ENCODE measurements around the gene RNF157. TPM values are rescaled to one million over a fixed set of nuclear protein-coding genes. Genes with fewer than 3 reads are reported as not detected.

RNF157 gene
- total RNA-seq, 1 experiment from 2014 or later = 3.0 TPM

DNA sequence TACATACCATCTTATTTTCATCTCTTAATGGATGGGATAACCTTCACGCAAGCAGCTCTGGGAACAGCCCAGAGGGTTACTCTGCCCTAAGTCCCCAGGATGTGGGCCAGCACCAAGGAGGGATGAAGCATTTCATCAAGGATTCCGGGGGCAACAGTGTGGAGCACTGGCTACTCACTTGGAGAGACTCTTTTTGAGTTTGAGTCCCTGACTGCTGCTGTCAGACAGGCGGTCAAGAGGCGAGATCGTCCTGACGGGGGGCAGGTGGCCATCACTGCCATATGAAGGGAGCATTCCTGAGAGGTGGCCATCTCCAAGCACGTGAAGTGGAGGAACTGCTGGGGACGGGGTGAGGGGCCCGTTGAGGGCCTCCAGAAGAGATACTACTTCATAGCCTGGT is 81.1 kb downstream of the RNF157 start:
- DNase-seq (ENCODE audit: low read depth) = no peak

DNA sequence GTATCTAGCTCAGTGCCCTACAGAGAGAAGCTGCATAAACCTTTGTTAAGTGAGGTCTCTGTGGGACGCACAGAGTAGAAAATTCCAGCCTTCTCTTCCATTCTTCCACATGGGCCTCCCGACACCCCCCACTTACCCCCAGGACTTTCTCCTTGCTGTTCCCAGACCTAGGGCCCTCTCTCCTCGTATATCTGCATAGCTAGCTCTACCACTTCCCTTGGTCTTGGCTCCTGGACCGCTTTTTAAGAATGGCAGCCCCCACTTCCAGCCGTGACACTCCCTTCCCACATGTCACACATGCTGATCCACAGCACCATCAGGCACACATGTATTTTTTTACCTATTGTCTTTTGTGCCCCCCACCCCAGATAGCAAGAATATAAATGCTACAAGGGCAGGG is 82.5 kb downstream of the RNF157 start:
- no peak for DNase-seq (ENCODE audit: low read depth)

DNA sequence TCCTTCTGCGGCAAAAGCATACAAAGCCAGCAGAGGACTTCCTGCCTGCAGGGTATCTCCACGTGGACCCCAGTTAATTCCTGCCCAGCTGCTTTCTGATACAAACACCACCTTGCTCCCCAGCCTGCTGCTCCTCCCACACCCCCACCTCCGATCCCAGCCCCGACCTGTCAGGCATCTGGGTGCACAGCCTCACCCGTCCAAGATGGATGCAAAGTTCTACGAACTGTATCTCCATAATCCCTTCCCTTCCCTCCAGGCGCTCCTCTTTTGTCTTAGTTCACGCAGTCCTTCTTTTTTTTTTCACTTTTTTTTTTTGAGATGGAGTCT is 83.7 kb downstream of the RNF157 start:
- no peak for DNase-seq (ENCODE audit: low read depth)

DNA sequence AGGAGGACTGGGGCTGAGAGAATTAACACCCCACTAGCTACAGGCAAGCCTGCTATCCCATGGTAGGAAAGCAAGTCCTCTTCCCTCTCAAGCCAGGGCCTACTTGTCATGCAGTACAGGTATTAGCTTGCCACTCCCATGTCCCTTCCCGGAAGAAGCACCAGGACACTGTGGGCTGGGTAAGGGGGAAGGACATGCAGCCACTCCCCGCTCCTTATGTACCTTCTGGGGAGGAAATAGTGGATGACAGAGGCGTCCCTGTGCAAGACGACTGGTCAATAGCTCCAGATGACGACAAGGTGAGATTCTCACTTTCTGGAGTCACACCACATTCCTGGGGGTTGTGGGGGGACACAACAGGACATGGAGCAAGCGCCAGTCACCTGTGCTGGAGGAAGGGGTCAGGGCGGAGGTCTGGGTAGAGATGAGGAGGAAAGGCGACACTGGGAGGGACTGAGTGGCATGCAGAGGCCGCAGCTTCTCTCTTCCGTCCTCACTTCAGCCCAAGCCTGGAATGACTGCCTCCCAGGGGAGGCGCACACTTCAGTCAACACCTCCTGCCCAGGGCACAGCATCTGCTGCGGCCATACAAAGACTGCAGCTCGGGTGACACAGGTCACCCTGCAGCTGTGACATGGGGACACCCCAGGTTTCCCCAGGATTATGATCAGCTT is 84.2 kb downstream of the RNF157 start:
- no peak for DNase-seq (ENCODE audit: low read depth)

DNA sequence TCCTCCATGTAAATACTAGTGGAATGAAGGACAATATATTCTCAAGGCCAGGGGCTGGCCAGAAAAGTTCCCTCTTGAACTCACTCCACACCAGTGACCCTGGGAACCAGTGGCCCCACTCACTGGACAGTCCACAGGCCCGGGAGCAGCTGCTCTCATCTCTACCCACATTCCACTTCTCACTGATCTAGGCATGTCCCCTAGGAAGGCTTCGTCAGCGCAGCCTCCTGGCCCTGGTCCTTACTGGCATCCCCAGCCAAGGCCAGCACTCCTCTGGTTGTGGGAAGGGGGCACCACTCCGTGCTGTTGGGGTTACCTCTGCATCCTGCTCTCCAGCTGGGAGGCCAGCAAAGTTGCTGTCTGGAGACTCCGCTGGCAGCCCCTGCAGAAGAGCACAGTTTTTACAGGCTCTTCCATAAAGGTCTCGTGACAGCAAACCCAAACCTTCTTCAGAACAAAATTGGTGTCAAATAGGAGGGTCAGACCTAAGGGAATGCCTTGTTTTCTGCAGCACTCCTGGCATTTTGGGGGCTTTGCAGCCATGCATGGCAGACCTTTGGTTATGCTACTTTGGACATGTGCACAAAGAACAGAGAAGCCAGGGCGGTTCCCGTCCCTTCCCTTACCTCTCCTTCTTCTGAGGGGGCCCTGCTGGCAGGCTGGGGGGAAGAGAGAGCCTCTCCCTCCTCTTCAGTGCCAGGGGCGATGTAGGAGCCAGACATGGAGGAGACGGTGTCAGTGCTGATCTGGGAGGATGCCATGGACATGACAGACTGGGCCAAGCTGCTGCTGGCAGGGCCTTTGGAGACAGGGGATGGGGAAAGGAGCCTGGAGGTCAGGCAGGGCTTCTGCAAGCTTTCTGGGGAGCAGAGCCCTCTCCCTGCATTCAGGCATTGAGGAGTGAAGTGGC is 85.1 kb downstream of the RNF157 start:
- DNase-seq (ENCODE audit: low read depth) = no peak

DNA sequence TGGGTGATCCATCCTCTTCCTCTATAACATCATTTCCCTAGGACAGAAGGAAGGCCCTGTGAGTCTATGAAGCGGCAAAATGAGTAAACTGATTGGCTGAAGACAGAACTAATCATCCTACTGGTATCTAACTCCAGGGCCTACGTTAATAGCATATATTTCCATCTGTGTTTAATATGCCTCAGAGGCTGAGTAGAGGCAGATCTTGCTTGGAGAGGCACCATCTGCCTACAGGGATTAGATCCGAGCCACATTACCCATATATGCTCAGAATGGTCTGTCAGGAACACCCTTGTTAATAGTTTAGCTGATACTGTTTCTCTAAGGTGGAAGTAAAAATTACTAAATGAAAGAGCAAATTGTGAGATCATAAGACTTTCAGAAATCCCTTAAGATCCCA is 86.0 kb downstream of the RNF157 start:
- DNase-seq (ENCODE audit: low read depth) = no peak

DNA sequence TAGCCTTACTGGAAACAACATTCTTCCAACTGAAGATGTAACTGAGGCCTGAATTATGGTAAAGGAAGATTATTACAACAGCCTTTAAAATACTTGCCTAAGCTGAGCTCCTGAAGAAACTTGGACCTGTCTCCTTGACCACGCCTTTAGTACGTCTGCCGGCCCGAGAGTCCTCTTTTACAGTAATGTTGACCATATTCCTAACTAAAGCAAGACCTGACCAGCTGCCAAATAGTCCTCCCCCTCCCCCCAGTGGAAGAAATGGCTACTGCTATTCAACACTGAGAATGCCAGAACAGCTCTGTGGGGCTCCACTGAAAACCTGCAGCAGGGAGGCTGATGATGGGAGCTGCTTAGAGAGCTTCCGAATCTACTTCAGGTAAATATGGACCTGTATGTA is 86.7 kb downstream of the RNF157 start:
- no peak for DNase-seq (ENCODE audit: low read depth)

DNA sequence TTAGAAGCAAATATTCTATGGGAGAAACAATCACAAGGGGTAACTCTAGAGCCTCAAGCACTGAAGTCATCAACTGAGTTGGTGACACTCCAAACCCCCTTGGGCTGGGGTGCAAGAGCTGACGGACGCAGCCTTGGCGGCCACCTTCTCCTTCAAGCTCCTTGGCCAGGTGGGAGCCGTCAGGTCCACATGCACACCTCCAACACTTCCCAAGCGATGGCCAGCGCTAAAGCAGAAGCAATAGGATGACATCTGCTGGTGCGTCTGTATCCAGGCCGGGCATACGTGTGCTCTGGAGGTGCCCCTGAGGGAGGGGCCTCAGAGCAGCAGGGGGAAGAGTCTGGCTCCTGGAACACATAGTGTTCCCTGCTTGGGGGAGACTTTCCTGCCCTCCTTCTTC is 87.1 kb downstream of the RNF157 start:
- DNase-seq (ENCODE audit: low read depth) = no peak

DNA sequence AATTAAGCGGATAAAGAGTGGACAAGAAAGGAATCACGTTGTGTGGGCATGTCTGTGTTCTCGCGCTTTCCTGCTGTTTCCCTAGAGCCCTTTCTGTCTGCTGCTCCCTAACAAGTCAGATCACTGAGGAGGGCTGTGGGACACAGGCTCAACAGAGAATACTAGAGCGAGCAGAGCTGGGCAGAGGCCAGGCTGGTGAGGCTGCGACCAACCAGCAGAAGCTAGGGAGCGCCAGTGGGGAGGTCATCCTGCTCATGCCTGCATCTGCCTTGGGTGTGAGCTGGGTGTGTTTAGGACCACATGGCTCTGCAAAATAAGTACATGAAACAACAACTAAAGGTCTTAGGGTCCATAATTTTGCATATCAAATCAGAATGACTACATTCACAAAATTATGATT is 87.7 kb downstream of the RNF157 start:
- DNase-seq (ENCODE audit: low read depth) = no peak

DNA sequence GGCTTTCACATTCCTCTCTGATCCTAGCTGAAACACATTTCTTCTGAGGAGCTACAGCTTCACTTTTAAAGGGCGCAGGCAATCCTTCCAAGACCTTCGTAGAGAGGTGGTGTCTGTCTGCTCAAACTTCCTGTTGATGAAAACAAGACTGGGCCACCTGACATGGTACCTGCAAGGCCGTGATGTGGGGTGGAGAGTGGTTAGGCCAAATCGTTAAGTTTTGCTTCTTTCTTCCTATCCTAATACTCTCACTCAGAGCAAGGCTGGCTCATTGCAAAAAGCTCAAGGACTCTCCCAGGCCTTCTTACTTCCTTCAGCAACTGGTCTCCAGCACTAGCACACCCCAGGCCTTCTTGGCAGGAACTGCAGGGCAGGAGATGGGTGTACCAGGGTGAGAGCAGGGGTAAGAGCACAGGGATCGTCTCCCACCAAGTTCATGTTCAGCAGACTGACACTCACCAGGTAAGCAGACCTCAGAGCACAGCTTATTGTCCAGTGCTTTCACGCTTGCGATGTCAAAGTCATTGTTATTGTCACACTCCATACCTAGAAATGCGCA is 88.3 kb downstream of the RNF157 start:
- no peak for DNase-seq (ENCODE audit: low read depth)

DNA sequence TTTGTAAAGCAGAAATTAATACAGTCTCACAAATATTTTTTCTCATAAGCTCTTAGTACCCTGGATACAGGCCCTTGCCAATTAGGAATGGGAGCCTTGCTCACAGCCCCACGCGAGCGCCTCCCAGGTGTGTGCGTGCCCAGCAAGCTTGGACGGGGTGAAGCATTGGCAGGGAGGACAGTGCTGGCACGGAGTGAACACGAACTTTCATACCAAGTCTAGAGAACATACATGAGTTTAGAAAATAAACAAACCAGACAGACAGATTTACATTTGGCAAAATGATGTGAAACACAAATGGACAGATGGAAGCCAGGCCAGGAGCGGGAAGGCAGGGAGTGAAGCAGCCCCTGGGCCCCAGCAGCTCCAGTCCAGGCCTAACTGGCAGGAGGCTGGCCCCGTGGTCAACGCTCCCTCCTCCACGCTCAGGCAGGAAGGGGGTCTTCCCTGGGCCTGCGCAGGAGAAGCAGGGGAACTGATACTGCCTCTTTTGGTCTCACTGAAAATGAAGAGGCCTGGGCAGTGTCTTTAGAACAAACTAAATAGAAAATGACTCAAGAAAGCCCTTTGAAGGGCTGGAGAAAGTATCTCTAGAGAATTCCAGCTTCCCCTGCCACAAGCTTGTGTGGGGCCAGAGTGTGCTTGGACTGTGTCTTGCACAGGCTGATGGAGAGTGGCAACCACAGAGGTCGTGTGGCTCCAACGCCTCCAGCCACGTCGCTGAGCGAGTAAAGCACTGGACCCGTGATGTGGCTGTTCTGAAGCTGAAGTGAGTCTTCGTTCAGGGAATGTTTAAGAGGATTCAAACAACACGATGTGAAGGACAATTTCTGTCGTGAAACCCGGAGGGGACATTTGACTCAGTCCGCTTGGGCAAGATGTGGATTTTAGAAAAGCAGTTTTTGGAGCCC is 89.3 kb downstream of the RNF157 start:
- no peak for DNase-seq (ENCODE audit: low read depth)

DNA sequence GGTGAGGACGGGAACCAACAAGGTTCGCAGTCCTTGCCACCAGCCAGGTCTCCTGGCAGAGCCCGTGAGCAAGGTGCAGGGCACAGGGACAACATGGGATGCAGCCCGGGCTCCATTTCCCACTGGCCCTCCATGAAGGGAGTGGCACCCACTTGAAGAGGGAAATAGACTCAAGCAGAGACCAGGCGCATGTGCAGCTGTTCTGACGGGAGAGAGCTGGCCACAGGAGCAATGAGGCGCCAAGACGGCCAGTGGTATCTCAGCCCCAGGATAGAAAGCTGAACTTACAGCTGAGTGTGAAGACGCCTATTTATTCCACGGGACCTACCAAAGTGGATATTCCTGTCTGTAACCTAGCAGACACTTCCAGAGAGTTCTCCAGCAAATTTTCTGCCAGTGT is 91.1 kb downstream of the RNF157 start:
- DNase-seq (ENCODE audit: low read depth) = no peak

DNA sequence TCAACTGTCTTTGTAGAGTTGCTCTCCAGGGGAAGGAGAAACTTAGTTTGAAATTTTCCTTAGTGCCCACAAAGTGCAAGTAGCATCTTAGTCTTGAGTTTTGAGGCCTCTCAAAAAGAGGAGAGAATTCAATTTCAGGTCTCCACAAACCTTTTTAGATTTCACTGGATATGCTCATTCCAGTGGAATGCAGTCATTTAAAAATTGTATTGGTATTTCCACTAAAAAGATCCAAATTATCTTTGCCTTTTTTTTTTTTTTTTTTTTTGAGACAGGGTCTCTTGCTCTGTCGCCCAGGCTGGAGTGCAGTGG is 92.3 kb downstream of the RNF157 start:
- DNase-seq (ENCODE audit: low read depth) = no peak

DNA sequence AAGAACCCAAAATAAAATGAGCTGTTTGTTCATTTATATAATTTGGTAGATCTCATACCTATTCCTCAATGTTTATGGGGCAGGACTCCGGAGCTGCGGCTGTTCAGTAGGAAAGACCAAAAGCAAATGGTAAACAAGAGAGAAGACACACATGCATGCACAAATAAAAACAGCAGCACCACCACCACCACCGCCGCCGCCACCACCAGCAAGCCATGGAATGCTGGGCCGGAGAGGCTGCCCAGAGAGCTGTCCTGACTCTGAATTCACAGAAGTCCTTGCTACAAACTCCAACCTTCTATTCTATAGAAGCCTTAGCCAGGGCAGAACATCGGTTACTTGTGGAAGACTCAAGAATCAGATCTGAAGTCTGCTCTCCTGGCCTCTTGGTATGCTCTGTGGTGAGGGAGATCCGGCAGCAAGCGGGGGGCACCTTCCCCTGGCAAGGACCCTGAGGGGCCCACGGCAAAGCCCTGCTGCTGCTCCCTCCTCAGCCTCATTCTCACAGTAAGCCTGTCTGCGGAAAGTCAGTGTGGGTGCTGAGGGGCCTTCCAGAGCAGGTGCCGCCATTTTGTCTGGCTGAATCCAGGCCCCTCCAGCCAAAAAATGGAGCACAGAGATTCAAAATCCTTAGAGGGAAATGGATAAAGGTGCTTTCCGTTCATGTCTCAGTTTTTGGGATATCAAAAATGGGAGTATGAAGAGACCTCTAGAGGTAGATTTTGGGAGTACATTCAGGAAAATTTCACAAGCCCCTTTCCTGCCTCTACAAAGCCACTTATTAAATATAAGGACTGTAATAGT is 92.9 kb downstream of the RNF157 start:
- peak; percentile 22 for DNase-seq (ENCODE audit: low read depth)

DNA sequence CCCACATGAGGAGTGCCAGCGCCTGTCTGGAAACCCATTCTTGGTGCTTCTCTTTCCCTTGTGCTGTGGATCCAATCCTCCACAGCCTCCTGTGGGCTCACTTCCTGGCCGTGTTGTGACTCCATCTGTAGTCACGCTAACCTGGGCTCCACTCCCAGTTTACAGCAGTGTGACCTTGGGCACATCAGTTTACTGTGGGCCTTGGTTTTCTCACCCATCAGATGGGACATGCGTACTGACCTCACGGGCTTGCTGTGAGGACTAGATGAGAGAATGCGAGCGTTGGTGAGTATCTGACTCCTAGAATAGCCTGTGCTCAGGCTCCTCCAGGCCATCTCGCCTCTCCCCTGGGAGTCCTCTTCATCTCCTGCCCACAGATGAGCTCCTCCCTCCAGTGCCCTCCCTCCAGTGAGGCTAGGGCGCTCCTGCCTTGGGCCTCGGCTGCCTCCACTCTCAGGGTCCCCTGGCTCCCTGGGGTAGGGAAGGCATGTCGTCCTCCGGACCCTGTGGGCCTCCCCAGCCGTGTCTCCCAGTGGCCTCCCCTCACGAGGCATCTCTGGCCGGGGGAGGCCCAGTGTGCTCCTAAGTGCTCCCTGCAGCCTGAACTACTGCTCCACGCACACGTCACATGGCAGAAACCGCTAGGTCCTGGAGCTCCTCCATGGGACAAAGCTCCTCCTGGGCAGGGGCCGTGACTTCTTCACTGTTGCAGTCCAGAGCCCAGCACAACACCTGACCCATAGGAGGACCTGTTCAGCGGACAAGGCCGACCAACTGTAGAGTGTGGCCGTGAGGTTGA is 94.0 kb downstream of the RNF157 start:
- no peak for DNase-seq (ENCODE audit: low read depth)

DNA sequence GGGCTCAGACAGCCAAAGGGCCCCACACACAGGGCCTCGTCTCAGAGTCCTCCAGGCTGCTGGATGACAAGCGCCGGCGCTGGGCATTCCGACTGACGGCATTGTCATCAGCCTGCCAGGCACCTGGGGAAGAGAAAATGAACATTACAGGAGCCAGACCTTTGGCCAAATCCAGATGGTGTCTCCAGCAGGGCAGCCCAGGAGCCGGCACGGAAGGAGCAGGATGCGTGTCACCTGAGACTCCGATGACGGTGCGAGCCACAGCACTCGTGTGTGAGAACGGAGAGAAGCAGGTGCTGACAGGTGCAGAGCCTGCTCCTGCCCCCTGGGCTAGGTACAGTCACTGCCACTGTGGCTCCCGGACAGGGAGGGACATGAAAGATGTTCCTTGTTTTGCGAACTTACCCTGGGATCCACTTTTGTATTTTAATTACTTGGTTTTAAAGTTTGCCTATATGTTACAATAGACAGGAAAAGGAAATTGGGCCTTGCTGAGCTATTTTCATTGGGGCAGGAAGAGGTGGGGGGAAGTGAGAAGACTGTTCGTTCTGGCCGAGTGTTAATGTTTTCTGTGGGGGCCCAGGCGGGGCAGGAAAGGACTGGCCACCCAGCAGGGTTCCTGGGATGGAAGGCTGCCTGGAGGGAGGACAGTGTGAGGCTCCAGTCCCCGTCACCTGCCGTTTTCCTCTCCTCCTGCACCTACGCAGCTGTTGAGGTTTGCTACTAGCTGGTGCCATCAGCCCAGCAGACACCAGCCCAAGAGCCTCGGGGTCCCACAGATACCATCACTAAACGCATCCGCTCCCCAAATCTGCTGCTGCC is 94.9 kb downstream of the RNF157 start:
- DNase-seq (ENCODE audit: low read depth) = no peak

DNA sequence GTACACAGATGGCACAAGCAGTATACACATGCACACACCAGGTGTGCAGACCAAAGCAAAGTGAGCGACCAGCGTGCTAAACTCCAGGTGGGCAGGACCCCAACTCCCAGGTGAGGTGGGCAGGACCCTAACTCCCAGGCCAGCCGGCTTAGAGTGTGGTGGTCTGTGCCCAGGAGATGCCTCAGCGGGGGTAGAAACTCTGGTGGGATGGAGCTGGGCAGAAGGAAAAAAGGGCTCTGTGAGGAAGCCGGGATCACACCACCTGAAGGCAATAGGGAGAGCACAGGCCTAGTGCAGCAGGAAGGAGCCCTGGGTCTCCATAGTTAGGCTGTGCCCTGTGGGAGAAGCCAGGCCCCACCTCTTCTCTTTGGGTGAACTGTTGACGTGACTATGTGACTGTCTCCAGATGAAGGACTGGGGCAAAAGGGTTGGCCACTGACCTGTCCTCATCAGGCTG is 97.7 kb downstream of the RNF157 start:
- no peak for DNase-seq (ENCODE audit: low read depth)

DNA sequence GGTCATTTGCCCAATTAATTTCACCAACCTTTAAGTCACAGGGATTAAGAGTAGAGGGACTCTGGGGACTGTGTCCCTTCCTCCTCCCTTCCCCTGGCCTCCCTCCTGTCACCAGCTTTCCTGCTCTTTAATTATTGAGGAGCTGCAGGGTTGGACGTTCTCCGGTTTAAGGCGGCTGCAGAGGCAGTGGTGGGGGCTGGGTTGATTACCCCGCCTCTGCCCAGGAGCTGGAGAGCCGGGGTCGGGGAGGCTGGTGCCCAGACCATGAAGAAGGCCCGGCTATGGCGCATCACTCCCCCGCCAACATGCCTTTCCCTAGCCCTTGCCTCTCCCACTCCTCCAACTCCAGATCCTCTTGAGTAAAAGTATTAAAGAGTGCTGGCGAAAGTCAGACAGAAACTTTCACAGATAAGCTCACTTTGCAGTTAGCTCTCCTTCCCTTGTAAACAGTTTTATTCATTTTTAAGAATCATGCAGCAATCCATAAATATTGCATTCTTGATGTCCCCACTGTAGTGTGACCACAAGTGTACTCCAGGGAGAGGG is 98.2 kb downstream of the RNF157 start:
- no peak for DNase-seq (ENCODE audit: low read depth)

Data from LHCN-M2 (cell line).